HG03457 (cell line): ENCODE results near the gene DUSP22.
A peak's percentile ranks its signal among the peaks of the same experiment; 100 is the strongest.
"Not testable (repeated sequence)": the region's sequence is repeated elsewhere in the genome, so short reads cannot be mapped to it uniquely, and the experiment has no call there.

ENCODE experiments used
- ATAC-seq: cut with Tn5 transposase; IDR thresholded peaks from one replicate; pipeline ENCODE4 v1.9.1; 2021; ENCODE audit warnings: moderate number of reproducible peaks; ENCODE audit not compliant: unreplicated experiment

DUSP22 gene

GRCh38 chr6:322940-323729, 30.8 kb downstream of the DUSP22 start:
- no peak for ATAC-seq

DNA sequence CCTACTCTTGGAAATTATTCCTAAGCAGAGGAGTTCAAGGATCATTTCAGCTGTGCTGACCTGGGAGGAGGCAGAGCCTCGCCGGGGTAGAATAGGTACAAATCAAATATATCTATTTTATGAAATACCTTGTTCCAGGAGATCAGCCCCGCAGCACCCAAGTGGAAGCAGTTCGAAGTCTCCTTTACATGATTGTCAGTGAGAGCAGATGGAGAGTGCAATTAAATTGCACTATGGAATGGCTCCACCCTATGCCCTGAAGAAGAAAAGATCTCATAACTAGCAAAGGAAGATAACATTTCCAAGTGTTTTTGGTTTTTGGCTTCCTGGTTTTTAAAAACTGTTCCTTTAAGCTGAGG, 31.4 kb downstream of the DUSP22 start:
- ATAC-seq: no peak

DNA sequence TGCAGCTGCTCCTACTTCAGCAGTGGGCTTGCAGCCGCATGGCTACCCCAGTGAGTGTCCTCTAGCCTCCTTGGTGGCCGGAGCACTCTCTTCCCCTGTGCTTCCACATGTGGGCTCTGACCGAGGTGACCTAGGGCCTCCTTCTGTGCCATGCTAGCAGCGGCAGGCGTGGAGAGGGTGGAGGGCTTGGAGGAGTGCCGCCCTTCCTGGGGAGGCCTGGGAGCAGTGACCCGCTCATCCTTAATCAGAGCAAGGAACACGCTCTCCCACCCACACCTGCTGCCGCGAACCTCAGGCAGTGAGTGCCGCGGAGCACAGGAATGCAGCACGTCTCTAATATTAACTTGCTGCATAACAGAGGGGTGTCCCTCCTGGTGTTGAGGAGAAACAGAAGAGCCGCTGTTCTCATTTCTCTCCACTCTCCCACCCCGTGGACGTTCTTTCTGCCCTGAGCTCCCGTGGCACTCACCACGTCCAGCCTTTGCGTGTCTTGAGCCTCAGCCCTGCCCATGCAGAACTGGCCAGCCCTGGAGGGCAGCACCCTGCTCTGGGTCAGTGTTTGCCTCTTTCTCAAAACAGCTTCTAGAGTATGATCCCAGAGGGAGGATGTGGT, 31.9 kb downstream of the DUSP22 start:
- ATAC-seq: no peak

DNA sequence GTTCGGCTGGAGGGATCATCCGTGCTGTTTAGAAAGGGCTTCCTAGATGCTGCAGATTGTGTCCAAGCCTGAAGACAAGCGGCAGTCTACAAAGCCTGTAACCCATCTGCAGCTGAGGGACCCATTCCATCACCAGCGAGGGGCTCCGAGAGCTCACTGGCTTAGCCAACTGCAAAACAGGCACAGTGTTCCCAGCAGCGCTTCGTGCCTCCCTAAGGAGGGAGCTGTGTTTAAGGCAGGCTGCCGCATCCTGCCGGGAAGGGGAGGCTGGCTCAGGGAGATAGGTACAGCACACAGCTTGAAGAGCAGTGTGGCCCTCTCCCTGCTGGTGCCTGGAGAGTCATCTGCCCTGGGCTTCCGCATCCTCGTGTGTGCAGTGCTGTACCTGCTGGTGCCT, 32.4 kb downstream of the DUSP22 start:
- ATAC-seq: no peak

- ATAC-seq: not testable (repeated sequence)
These were observed 33.0 kb downstream of the DUSP22 start for GRCh38 chr6:325161-325860.

GRCh38 chr6:326066-326465, 33.8 kb downstream of the DUSP22 start:
- not testable (repeated sequence) for ATAC-seq

DNA sequence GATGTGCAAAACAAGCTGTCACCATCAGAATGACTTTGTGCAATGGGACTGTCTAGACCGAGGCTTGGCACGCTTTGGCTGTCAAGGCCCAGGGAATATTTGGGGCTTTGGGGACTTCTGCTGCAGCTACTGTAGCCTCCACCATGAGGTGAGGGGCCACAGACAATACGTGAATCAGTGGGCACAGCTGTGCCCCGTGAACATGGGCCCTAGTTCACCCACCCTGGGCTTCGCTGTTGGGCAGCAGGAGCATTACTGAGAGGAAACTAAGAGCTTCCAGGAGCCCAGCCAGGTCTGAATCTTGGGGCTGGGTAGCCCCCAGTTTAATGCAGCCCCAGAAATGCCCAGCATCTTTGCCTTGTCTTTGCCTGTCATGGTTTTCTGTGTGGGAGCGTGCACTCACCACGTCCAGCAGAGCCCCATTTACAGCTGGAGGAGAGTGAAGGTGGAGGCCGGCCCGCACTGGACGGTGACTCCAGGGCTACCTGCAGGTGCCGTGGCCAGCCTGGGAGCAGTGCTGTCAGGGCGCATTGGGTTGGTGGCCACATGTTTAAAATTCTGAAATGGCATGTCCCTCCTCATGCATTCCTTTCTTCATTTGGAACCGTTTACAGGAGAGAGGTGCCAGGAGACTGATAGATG, 34.7 kb downstream of the DUSP22 start:
- no peak for ATAC-seq

DNA sequence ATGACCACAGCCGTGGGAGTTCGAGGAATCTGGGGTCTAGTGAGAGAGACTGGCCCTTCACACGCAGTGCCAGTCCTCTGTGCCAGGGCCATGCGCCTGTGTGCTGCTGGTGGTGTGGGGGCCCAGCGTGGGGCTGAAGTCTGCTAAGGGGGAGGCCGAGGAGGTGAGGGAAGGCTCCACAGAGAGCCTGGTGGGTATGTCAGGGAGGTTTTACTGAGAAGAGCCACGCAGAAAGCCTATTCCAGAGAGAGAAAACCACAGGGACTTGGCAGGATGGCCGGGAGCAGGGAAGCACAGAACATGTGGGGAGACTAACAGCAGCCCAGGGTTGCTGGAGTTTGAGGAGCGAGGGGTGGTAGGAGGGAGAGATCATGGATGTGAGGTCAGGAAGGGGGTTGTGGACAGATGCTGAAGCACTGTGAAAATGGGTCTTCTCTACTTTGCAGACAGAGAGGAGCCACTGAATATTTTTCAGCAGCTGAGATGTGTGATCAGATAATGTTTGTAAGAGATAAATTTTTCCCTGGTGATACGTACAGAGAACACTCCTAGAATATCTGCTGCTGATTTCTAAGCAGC, 35.3 kb downstream of the DUSP22 start:
- no peak for ATAC-seq

DNA sequence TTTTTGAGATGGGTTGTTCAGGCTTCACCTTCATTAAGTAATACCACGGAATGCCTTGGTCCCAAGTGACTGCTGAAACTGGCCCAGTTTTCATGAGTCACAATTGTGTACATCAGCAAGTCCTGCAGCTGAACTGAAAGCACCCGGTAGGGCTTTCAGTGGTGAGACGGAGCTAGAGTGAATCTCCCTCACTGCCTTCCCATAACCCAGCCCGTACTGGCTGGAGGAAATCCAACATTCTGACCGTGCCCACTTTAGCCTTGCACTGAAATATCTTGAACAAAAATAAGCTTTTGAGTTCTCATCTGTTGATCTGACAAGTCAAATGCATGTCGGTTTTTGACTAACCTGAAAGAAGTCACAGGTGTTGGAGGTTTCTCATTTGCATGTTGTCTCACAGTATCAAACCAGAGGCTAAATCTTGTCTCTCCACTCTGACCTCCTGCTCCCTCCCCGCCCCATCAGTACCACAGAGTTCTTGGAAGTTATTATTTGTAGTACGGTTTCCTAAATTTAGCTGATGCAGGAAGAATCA, 35.9 kb downstream of the DUSP22 start:
- peak; percentile 70 for ATAC-seq

DNA sequence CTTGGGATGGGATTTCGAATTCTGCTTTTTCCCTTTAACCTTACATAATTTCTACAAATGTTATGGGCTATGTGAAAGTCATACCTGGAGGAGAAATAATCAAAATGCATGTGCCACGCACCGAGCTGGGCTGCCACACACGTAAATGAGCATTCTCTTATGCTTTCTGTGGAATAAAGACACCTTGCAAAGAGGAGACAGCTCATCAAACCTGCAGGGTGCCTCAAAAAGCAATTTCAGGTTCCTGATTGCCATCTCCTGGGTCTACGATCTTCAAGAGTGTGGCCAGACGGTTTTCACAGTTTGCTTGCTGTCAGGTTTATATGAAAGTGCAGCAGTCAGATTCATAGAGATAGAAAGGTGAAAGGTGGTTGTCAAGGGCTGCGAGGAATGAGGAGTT, 36.6 kb downstream of the DUSP22 start:
- no peak for ATAC-seq

DNA sequence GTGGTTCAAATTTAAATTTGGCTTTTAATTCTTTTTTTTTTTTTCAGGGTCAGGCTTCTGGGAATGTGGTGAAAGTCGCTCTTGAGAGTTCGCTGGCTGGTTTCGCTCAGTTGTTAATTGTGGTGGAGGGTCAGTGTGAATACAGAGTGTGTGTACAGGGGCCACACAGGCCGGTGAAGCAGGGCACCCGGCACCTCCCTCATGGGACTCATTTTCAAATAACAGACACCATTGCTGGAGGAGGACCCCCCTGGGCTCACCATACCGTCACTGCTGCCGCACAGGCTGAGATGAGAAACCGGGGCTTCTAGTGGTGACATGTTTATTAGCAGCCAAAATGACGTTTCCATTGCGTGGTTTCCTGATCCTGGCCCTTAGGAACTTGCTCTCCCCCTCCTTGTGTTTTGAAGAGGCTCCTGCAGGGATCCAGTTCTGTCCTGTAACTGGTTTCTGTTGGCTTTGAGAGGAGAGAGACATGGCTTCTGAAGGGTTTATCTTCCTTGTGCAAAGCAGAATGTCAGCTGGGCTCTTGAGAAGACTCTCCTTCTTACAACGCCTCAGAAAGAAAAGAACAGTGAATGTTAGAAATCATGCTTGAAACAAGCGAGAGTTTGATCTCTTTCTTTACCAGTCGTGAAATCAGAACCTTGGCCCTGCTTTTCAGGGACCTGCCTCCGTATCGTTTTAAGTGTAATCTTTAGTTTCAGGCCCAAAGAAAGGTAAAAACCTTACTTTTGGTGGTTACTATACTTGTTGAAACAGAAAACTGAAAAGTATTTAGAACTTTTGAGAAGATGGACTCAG, 37.8 kb downstream of the DUSP22 start:
- no peak for ATAC-seq

- ATAC-seq: no peak
These were observed 38.7 kb downstream of the DUSP22 start for GRCh38 chr6:330948-331347.

- peak; percentile 46 for ATAC-seq
These were observed 39.6 kb downstream of the DUSP22 start for GRCh38 chr6:331622-332521.

DNA sequence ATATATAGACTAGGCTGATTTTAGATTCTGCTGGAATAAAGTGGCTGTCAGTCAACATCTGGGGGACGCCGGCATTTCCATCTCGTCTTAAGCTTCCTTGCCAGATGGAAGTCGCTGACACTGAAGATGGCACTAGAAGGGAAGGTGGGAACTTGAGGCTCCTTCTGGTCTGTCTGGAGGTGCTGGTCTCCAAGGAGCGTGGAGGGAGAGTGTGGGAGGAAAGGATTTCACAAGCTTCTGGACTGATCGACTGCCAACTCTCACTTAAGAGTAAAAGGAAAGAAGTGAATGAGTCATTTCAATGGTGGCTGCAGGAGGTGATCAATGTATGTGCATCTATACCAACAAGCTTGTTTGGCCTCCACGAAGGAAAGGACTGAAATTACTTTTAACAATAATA, 40.4 kb downstream of the DUSP22 start:
- no peak for ATAC-seq

DNA sequence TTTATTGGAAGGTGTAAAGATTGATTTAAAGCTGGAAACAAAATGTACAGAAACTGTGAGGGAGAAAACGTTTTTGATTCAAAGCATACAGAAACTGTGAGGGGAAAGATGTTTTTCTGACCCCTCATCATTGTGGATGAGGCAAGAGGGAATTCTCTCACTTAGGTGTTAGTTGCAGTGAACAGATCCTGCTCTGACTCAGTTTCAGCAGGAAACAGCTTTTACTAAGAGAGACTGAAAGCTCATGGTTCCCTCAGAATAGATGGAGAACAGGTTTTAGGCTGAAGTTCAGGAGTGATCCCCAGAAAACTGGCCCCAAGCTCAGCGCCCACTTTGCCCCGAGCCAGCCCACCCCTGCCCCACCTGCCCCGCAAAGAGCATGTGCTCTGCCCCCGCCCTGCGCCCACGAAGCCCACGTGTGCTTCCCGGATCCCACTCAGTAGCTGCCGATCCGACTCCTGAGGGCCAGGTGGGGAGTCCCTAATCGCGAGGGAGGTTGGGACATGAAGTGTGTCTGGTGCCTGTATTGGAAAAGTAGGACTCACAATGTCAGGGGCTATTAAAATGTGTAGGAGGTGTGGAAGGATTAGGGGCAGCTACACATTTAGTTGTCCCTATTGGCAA, 41.2 kb downstream of the DUSP22 start:
- no peak for ATAC-seq

GRCh38 chr6:334536-335510, 42.5 kb downstream of the DUSP22 start:
- ATAC-seq: no peak

DNA sequence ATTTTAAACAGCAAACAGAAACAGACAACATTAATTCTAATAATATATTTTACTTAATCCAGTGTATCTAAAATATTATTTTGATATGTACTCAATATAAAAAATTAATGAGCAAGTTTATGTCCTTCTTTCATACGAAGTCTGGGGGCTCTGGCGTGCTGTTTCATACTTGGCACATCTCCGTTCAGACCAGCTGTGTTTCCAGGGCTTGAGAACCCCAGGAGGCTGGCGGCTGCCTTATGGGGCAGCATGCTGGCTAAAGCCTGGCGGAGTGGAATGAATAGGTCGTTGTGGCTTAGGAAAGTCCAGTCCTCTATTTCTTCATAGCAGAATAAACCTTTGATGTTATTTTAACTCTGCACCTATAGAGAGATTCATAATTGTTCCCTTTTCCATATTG, 43.3 kb downstream of the DUSP22 start:
- no peak for ATAC-seq
